Endothelial cell of umbilical vein (primary cell): ENCODE data around the gene TRAPPC2B. TPM values are rescaled to one million over a fixed set of nuclear protein-coding genes. Genes with fewer than 3 reads are reported as not detected.
"Not testable (repeated sequence)": the region's sequence is repeated elsewhere in the genome, so short reads cannot be mapped to it uniquely, and the experiment has no call there.

ENCODE experiments used
- BruUV-seq: library from RNA; stranded (reverse); fragments of 400-500 nt; replicated peaks from 2 replicates; lab custom pipeline; 2021; lab: Mats Ljungman, UMichigan
- CTCF ChIA-PET: fragments of 300-600, 350-600 bp; sonication (Branson Sonifier 250); formaldehyde crosslinking; loops from one replicate; lab custom pipeline; 2021; ENCODE audit warnings: antibody characterized with exemption, inconsistent platforms; lab: Charles Lee
- POLR2A ChIA-PET: fragments of 300-600, 350-600 bp; sonication (Branson Sonifier 250); formaldehyde crosslinking; loops from one replicate; lab custom pipeline; 2021; ENCODE audit warnings: antibody characterized with exemption, inconsistent platforms; lab: Charles Lee
- DNase-seq: peaks from one replicate; pipeline ENCODE4 v3.0.0-alpha.2; 2011; ENCODE audit warnings: low read depth, low spot score
- FAIRE-seq: peaks from 2 replicates; lab custom pipeline; 2011; peaks lifted over from hg19 to GRCh38; lab: Jason Lieb, UNC
- H2AFZ ChIP-seq: 2 replicates; pipeline ENCODE4 v1.6.0; 2012; ENCODE audit warnings: low read depth, low read length, control low read depth, inconsistent platforms
- H3K27ac ChIP-seq: 2 replicates; pipeline ENCODE4 v1.5.1; 2011; ENCODE audit warnings: low read depth, mild to moderate bottlenecking, control low read depth, low read length, moderate library complexity; ENCODE audit not compliant: insufficient read depth
- H3K27me3 ChIP-seq, 2 experiments: 2 replicates each; pipeline versions ENCODE4 v1.6.0 to v1.6.1; 2011; ENCODE audit warnings: low read length in 2 of 2, mixed read lengths in 1 of 2; ENCODE audit not compliant: control insufficient read depth in 2 of 2, insufficient read depth in 2 of 2
- H3K36me3 ChIP-seq, 2 experiments: 2 replicates in 1 of 2; 3 replicates in 1 of 2; pipeline ENCODE4 v1.5.1; 2011; ENCODE audit warnings: low read length in 2 of 2, mild to moderate bottlenecking in 1 of 2, moderate library complexity in 1 of 2; ENCODE audit not compliant: control insufficient read depth in 2 of 2, insufficient read depth in 2 of 2; ENCODE audit errors: extremely low read depth in 1 of 2
- H3K4me1 ChIP-seq: 3 replicates; pipeline ENCODE4 v1.5.1; 2011; ENCODE audit warnings: mild to moderate bottlenecking, low read length; ENCODE audit not compliant: control insufficient read depth, insufficient read depth; ENCODE audit errors: extremely low read depth
- H3K4me2 ChIP-seq: 2 replicates; pipeline ENCODE4 v1.6.1; 2011; ENCODE audit warnings: low read length, control low read depth, mixed read lengths; ENCODE audit not compliant: insufficient read depth
- H3K4me3 ChIP-seq, 3 experiments: fragments of 200-600 bp in 1 of 3; sonication (generic), shearing (Covaris generic) in 1 of 3; replicated peaks in 1 of 3; 2 replicates each; pipeline ENCODE4 v1.5.1; 2011 to 2016; ENCODE audit warnings: control low read depth in 3 of 3, low read length in 3 of 3, mild to moderate bottlenecking in 2 of 3, inconsistent platforms in 1 of 3, low read depth in 1 of 3, moderate library complexity in 1 of 3; ENCODE audit not compliant: insufficient read depth in 1 of 3
- H3K79me2 ChIP-seq: 2 replicates; pipeline ENCODE4 v1.6.0; 2012; ENCODE audit warnings: low read length, inconsistent platforms; ENCODE audit not compliant: control insufficient read depth, insufficient read depth
- H3K9ac ChIP-seq: replicated peaks from 2 replicates; pipeline ENCODE3; 2011; ENCODE audit warnings: low read length, control low read depth; ENCODE audit not compliant: insufficient read depth; ENCODE audit errors: extremely low read depth
- H3K9me1 ChIP-seq: replicated peaks from 3 replicates; pipeline ENCODE4 v1.6.0; 2011; ENCODE audit warnings: mild to moderate bottlenecking, low read length; ENCODE audit not compliant: control insufficient read depth, insufficient read depth; ENCODE audit errors: extremely low read depth
- H3K9me3 ChIP-seq: replicated peaks from 2 replicates; pipeline ENCODE4 v1.5.1; 2012; ENCODE audit warnings: low read length, inconsistent platforms; ENCODE audit not compliant: control insufficient read depth, insufficient read depth
- H4K20me1 ChIP-seq: replicated peaks from 2 replicates; pipeline ENCODE3; 2011; ENCODE audit warnings: mild to moderate bottlenecking, low read length; ENCODE audit not compliant: control insufficient read depth, insufficient read depth; ENCODE audit errors: extremely low read depth
- MAX ChIP-seq: IDR thresholded peaks from 2 replicates; pipeline ENCODE4 v1.6.1; 2011; ENCODE audit not compliant: insufficient read depth, insufficient read length
- POLR2A ChIP-seq: IDR thresholded peaks from 2 replicates; pipeline ENCODE4 v1.6.1; 2012; ENCODE audit warnings: low read depth, mild to moderate bottlenecking, control low read depth, low read length
- dilution Hi-C: fragments of 300-500 bp; cut with MboI; formaldehyde crosslinking; loops from one replicate; pipeline ENCODE4 v1.15.0; 2019; ENCODE audit warnings: low sequenced_read_pairs; ENCODE audit not compliant: extremely low pct_ligation_motif_present
- intact Hi-C: fragments of 100-400 bp; cut with micrococcal nuclease; formaldehyde crosslinking; loops from one replicate; pipeline ENCODE4 v1.10.0; 2022
- polyA plus RNA-seq, 4 experiments: library from polyadenylated mRNA; depleted of rRNA in 3 of 4; stranded (reverse) in 3 of 4; unstranded in 1 of 4; fragments of >200 nt; gene quantifications; 2 replicates each; pipeline versions ENCODE4 v1.2.1 to v1.2.3, GENCODE V29; 2011 to 2012; ENCODE audit warnings: missing spikeins in 1 of 4
- total RNA-seq: library from RNA; stranded (reverse); gene quantifications from 2 replicates; pipeline ENCODE4 v1.2.3, GENCODE V29; 2021

Gene TRAPPC2B
- total and polyA plus RNA-seq, 2 donors (not counting 3 experiments of a cell fraction or from before 2014, with no cell fraction given): 6.3 to 24.3 TPM

- BruUV-seq: no TSS peak
- no peak overlapping the region for H3K4me3 ChIP-seq
- H3K79me2 ChIP-seq: peaks cover 3% of the 10 kb centered on the region
- ChIA-PET CTCF (interaction anchor here (0.7 kb wide), 1 partner anchor 137 kb away, joined by 3 read pairs; no protein-coding TSS in a partner anchor), POLR2A (no interaction called here)
- H3K9me1 ChIP-seq: no peaks in the 10 kb centered on the region
- no peak overlapping the region for H3K9ac ChIP-seq
- H3K36me3 ChIP-seq: peaks cover 0 to under 1% of the 10 kb centered on the region in 2 experiments
- intact Hi-C loops: no loop called here
- peaks cover 8% of the 10 kb centered on the region for H3K4me1 ChIP-seq
- H3K4me2 ChIP-seq: no peak overlapping the region
- dilution Hi-C loops: no loop called here
- H3K27ac ChIP-seq: no peak overlapping the region
- FAIRE-seq (no peak), DNase-seq (no peak)
- H3K9me3 ChIP-seq: no peaks in the 10 kb centered on the region
- H3K27me3 ChIP-seq: no peaks in the 10 kb centered on the region
- no peak overlapping the region for H2AFZ ChIP-seq
- TF ChIP-seq POLR2A (no peak), MAX (no peak)
- no peaks in the 10 kb centered on the region for H4K20me1 ChIP-seq
Observed at GRCh38 chr19:57366776-57367175, 3.4 kb downstream of the TRAPPC2B start.

GRCh38 chr19:57374179-57374578, 10.8 kb downstream of the TRAPPC2B start:
- Histone ChIP-seq H2AFZ (no peak overlapping the region), H3K9me3 (peaks cover 13% of the 10 kb centered on the region), H3K4me2 (no peak overlapping the region), H3K36me3 (peaks cover 0 to 18% of the 10 kb centered on the region in 2 experiments), H3K27ac (no peak overlapping the region), H3K4me3 (no peak overlapping the region), H3K9me1 (no peaks in the 10 kb centered on the region), H3K27me3 (no peaks in the 10 kb centered on the region), H3K79me2 (no peaks in the 10 kb centered on the region), H4K20me1 (no peaks in the 10 kb centered on the region), H3K9ac (no peak overlapping the region), H3K4me1 (no peaks in the 10 kb centered on the region)
- ChIA-PET CTCF (no interaction called here), POLR2A (no interaction called here)
- dilution Hi-C loops: no loop called here
- TF ChIP-seq MAX: no peak
- no peak for FAIRE-seq
- DNase-seq: no peak
- intact Hi-C loops: no loop called here
- no TSS peak for BruUV-seq

GRCh38 chr19:57374647-57375046, 11.3 kb downstream of the TRAPPC2B start:
- FAIRE-seq, DNase-seq, H3K27ac ChIP-seq, POLR2A ChIA-PET, H3K4me1 ChIP-seq, H3K79me2 ChIP-seq, BruUV-seq, H3K27me3 ChIP-seq, H2AFZ ChIP-seq, H3K4me3 ChIP-seq, H3K9me1 ChIP-seq, H3K9ac ChIP-seq, dilution Hi-C loops, H3K4me2 ChIP-seq, H4K20me1 ChIP-seq, intact Hi-C loops, CTCF ChIA-PET: not testable (repeated sequence)
- H3K36me3 ChIP-seq: peaks cover 0 to 18% of the 10 kb centered on the region in 2 experiments
- H3K9me3 ChIP-seq: peaks cover 13% of the 10 kb centered on the region
